H4 (cell line): ENCODE measurements around the gene SPANXN1. TPM values are rescaled to one million over a fixed set of nuclear protein-coding genes. Genes with fewer than 3 reads are reported as not detected.
"Not testable (repeated sequence)": the region's sequence is repeated elsewhere in the genome, so short reads cannot be mapped to it uniquely, and the experiment has no call there.

Experiments used
- DNase-seq: peaks from one replicate; pipeline ENCODE4 v3.0.0-alpha.2; 2015; ENCODE audit warnings: low spot score
- total RNA-seq: library from RNA; depleted of rRNA; stranded (reverse); fragments of >200 nt; shearing (Covaris generic); gene quantifications from 2 replicates; pipeline ENCODE4 v1.2.3, GENCODE V29; 2014; rRNA removed

The SPANXN1 gene
- total RNA-seq = 0.15 TPM in 1 of 2 replicates, not detected in the other

- not testable (repeated sequence) for DNase-seq
These were observed at the start of gene SPANXN1 for GRCh38 chrX:145247203-145247602. Gene SPANXN1, plus strand, starts transcription at chrX:145247503. Its CDS starts 84 bp downstream, at chrX:145247587.

- no peak for DNase-seq
These were observed 48.2 kb upstream of the SPANXN1 start for GRCh38 chrX:145199078-145199477.

GRCh38 chrX:145213504-145213903 lies 33.8 kb upstream of the SPANXN1 start:
- no peak for DNase-seq

- peak; percentile 25 for DNase-seq
These were observed 44.9 kb downstream of the SPANXN1 start for GRCh38 chrX:145292218-145292617.
